Activated CD4-positive, CD25-positive, alpha-beta regulatory T cell (primary cell): Measurements from ENCODE around the gene SPINK6.

Experiments used
- DNase-seq, 4 experiments: peaks; one replicate each; lab custom pipeline; 2025; lab: John Stamatoyannopoulos, UW

SPINK6 gene

GRCh38 chr5:148224117-148224742, 21.4 kb downstream of the SPINK6 start:
- DNase-seq: no peak

- DNase-seq: no peak
Observed at GRCh38 chr5:148228392-148228984, 25.6 kb downstream of the SPINK6 start.

- no peak for DNase-seq
Observed at GRCh38 chr5:148229840-148230239, 27.0 kb downstream of the SPINK6 start.

- DNase-seq: no peak
Observed at GRCh38 chr5:148230240-148230639, 27.4 kb downstream of the SPINK6 start.

- no peak for DNase-seq
Observed at GRCh38 chr5:148237785-148238417, 35.1 kb downstream of the SPINK6 start.

GRCh38 chr5:148238418-148238794, 35.6 kb downstream of the SPINK6 start, which contains the start of gene MARCOL:
MARCOL (plus strand) TSS chr5:148238525; CDS start chr5:148238598, 73 bp downstream.
- no peak for DNase-seq

GRCh38 chr5:148248894-148249293, 46.1 kb downstream of the SPINK6 start:
- no peak for DNase-seq

GRCh38 chr5:148255456-148255855, 52.6 kb downstream of the SPINK6 start:
- DNase-seq: no peak

GRCh38 chr5:148259288-148259687, 56.4 kb downstream of the SPINK6 start:
- DNase-seq: no peak

- no peak for DNase-seq
Observed at GRCh38 chr5:148261221-148261620, 58.4 kb downstream of the SPINK6 start.
